H1 (cell line): ENCODE data around the gene THOC5. TPM values are rescaled to one million over a fixed set of nuclear protein-coding genes. Genes with fewer than 3 reads are reported as not detected.
A peak's percentile ranks its signal among the peaks of the same experiment; 100 is the strongest.

Experiments used
- ASH2L ChIP-seq: fragments of 200-600, 300-600 bp; sonication (generic); IDR thresholded peaks from one replicate; pipeline ENCODE4 v1.7.1; 2017; ENCODE audit warnings: low read length
- BACH1 ChIP-seq: IDR thresholded peaks from 2 replicates; pipeline ENCODE4 v1.6.1; 2012; ENCODE audit warnings: low read length, improper control_type of control experiment
- EGR1 ChIP-seq: IDR thresholded peaks from 2 replicates; pipeline ENCODE4 v1.6.1; 2011; ENCODE audit warnings: low read depth, low read length, borderline replicate concordance
- JUN ChIP-seq: IDR thresholded peaks from 2 replicates; pipeline ENCODE4 v1.6.1; 2011; ENCODE audit warnings: low read depth, mild to moderate bottlenecking, improper control_type of control experiment, low read length
- POLR2AphosphoS5 ChIP-seq: IDR thresholded peaks from 2 replicates; pipeline ENCODE4 v1.6.1; 2011; ENCODE audit warnings: low read depth, low read length
- POU5F1 ChIP-seq: IDR thresholded peaks from 2 replicates; pipeline ENCODE4 v1.6.1; 2011; ENCODE audit warnings: low read depth, mild to moderate bottlenecking, low read length, moderate library complexity
- SP4 ChIP-seq: IDR thresholded peaks from 2 replicates; pipeline ENCODE4 v1.6.1; 2012; ENCODE audit warnings: low read length, inconsistent platforms
- USF2 ChIP-seq: IDR thresholded peaks from 2 replicates; pipeline ENCODE4 v1.6.1; 2011; ENCODE audit warnings: low read length, improper control_type of control experiment
- polyA plus RNA-seq, 7 experiments: library from polyadenylated mRNA; depleted of rRNA in 3 of 7; stranded (reverse) in 5 of 7; unstranded in 2 of 7; fragments of >200 nt in 5 of 7; fragments of 200-250 nt in 2 of 7; gene quantifications; 1 replicate in 5 of 7; 2 replicates in 1 of 7; 4 replicates in 1 of 7; pipeline versions ENCODE4 v1.2.1 to v1.2.3, GENCODE V29; 2011 to 2013; ENCODE audit warnings: missing spikeins in 2 of 7, mixed read lengths in 2 of 7
- total RNA-seq: library from RNA; stranded (reverse); fragmentation: NEBNext Ultra II Directional; extraction: Animal tissue kit (Norgen Biotek cat#: 25700); gene quantifications from 2 replicates; pipeline ENCODE4 v1.2.1, GENCODE V29; 2021
- TF ChIP-seq, protein P1 (sequence below): fragments of 300-600 bp; sonication (generic); IDR thresholded peaks from 2 replicates; pipeline ENCODE4 v1.7.1; 2012; ENCODE audit warnings: low read length, moderate library complexity, mild to moderate bottlenecking, inconsistent platforms; ENCODE audit not compliant: insufficient replicate concordance

THOC5 gene
- total and polyA plus RNA-seq, 2 of the 8 experiments (the other 6 are each of a cell fraction or from before 2014, with no cell fraction given), result 27.7 to 65.7 TPM

GRCh38 chr22:29478326-29479276 is 75.0 kb downstream of the THOC5 start (continued):
- TF ChIP-seq, protein P1, sequence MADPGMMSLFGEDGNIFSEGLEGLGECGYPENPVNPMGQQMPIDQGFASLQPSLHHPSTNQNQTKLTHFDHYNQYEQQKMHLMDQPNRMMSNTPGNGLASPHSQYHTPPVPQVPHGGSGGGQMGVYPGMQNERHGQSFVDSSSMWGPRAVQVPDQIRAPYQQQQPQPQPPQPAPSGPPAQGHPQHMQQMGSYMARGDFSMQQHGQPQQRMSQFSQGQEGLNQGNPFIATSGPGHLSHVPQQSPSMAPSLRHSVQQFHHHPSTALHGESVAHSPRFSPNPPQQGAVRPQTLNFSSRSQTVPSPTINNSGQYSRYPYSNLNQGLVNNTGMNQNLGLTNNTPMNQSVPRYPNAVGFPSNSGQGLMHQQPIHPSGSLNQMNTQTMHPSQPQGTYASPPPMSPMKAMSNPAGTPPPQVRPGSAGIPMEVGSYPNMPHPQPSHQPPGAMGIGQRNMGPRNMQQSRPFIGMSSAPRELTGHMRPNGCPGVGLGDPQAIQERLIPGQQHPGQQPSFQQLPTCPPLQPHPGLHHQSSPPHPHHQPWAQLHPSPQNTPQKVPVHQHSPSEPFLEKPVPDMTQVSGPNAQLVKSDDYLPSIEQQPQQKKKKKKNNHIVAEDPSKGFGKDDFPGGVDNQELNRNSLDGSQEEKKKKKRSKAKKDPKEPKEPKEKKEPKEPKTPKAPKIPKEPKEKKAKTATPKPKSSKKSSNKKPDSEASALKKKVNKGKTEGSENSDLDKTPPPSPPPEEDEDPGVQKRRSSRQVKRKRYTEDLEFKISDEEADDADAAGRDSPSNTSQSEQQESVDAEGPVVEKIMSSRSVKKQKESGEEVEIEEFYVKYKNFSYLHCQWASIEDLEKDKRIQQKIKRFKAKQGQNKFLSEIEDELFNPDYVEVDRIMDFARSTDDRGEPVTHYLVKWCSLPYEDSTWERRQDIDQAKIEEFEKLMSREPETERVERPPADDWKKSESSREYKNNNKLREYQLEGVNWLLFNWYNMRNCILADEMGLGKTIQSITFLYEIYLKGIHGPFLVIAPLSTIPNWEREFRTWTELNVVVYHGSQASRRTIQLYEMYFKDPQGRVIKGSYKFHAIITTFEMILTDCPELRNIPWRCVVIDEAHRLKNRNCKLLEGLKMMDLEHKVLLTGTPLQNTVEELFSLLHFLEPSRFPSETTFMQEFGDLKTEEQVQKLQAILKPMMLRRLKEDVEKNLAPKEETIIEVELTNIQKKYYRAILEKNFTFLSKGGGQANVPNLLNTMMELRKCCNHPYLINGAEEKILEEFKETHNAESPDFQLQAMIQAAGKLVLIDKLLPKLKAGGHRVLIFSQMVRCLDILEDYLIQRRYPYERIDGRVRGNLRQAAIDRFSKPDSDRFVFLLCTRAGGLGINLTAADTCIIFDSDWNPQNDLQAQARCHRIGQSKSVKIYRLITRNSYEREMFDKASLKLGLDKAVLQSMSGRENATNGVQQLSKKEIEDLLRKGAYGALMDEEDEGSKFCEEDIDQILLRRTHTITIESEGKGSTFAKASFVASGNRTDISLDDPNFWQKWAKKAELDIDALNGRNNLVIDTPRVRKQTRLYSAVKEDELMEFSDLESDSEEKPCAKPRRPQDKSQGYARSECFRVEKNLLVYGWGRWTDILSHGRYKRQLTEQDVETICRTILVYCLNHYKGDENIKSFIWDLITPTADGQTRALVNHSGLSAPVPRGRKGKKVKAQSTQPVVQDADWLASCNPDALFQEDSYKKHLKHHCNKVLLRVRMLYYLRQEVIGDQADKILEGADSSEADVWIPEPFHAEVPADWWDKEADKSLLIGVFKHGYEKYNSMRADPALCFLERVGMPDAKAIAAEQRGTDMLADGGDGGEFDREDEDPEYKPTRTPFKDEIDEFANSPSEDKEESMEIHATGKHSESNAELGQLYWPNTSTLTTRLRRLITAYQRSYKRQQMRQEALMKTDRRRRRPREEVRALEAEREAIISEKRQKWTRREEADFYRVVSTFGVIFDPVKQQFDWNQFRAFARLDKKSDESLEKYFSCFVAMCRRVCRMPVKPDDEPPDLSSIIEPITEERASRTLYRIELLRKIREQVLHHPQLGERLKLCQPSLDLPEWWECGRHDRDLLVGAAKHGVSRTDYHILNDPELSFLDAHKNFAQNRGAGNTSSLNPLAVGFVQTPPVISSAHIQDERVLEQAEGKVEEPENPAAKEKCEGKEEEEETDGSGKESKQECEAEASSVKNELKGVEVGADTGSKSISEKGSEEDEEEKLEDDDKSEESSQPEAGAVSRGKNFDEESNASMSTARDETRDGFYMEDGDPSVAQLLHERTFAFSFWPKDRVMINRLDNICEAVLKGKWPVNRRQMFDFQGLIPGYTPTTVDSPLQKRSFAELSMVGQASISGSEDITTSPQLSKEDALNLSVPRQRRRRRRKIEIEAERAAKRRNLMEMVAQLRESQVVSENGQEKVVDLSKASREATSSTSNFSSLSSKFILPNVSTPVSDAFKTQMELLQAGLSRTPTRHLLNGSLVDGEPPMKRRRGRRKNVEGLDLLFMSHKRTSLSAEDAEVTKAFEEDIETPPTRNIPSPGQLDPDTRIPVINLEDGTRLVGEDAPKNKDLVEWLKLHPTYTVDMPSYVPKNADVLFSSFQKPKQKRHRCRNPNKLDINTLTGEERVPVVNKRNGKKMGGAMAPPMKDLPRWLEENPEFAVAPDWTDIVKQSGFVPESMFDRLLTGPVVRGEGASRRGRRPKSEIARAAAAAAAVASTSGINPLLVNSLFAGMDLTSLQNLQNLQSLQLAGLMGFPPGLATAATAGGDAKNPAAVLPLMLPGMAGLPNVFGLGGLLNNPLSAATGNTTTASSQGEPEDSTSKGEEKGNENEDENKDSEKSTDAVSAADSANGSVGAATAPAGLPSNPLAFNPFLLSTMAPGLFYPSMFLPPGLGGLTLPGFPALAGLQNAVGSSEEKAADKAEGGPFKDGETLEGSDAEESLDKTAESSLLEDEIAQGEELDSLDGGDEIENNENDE, result no peak
- no peak for TF ChIP-seq SP4
- no peak for TF ChIP-seq USF2
- TF ChIP-seq POLR2AphosphoS5, result no peak
- no peak for TF ChIP-seq JUN
- TF ChIP-seq POU5F1, result no peak
- no peak for TF ChIP-seq ASH2L
- no peak for TF ChIP-seq EGR1
- TF ChIP-seq BACH1, result peak; percentile 44
